ENCODE data around the gene TACR1.
"Not testable (repeated sequence)": the region's sequence is repeated elsewhere in the genome, so short reads cannot be mapped to it uniquely, and the experiment has no call there.

The TACR1 gene

DNA sequence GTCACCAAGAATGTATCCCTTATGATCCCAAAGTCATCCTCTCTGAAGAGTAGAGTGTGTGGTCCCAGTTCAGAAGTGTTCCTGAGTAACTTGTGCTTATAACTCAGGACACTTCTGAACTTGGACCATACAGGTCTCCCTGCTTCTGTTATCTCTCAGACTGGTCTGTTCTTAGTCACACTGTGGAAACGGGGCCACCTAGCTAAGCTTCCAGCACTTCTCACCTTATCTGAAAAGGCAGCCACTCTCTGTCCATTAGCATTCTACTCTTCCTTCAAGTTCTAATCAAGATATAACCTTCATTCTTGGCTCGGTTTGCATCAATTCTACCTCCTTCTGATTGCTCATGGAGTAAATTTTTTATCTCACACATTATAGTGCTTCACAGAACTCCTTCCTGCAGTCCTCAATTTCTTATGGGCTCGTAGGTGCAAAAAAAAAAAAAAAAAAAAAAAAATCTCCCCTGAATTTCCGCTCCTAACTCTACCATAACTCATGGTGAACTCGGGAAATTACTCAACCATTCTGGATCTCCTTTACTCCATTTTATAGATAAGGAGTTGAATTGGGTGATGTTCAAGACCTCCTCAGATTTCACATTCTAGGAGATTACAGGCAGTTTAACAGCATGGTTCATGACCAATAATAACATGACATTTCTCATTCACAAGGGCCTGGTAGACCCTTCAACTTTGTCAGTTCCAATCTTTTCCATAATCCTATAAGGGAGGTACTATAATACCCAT is 108.4 kb downstream of the TACR1 start:
- DNase-seq (ENCODE audit: low read depth in 3 of 3), result no peak

DNA sequence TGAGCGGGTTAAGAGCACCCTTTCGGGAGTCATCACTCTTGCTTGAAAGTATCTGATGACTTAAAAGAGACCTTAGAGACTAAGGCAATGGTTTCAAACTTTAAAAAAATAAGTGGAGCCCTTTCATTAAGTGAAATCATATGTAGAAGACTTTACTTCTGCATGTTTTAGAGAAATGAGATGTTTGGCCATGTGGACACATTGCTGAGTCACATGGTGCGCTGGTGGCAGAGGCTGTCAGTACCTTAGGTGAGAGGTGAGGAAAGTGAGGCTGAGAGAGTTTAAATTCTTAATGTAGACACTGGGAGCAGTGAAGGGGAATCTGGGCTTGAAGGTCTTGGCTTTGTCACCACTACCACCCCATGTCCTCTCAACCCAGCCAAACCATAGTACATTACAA is 109.8 kb downstream of the TACR1 start:
- no peak for DNase-seq (ENCODE audit: low read depth in 3 of 3)

DNA sequence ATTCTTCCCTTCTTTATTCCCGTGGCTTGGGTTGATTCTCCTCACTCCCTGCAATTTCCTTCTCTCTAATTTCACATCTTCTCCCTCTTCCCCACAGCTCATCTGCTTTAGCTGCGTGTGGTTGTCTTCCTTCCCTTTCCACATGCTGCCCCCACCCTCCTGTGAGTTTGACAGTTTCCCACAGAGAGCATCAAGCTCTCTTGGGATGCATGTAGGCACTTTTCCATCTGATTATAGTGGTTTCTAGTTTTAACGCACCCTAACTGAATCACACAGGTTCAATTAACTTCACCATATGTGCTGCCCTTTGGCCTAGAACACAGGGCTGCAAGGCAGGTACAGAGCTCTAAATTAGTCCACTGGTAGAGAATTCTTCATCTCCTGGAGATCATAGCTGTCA is 110.5 kb downstream of the TACR1 start:
- DNase-seq (ENCODE audit: low read depth in 3 of 3), result no peak

DNA sequence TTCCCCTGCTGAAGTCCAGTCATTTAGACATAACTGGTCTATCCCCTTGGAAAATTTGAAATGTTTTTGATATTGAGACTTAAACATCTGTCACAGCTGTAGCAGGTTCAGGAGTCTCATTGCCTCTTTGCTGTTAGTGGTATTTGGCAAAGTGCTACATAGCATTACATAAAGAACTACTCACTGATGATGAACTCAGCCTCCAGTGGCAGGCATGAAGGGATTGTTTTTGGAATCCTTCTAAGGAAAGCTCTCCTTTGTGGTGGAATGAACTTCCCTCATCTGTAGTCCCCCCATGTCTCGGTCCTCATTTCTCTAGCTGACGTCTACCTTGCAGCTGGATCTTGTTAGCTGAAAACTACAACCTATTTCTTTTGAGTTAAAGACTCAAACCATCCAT is 111.6 kb downstream of the TACR1 start:
- no peak for DNase-seq (ENCODE audit: low read depth in 3 of 3)

DNA sequence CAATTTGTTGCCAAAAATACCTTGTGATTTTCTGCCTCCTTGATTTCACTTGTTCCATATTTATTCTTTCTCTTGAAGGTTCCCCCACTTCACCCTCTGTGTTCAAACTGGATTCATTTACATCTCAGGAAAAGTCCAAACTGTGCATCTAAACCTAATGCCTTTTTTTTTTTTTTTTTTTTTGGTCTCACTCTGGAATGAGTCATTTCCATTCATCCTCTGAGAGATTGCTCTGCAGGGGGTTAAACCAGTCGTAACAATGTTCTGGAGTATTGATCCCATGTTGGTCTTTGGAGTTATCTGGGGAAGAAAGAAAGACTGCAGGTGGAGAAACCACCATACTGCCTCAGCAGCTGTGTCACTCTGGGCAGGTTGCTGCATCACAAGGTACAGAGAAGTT is 119.7 kb downstream of the TACR1 start:
- DNase-seq (ENCODE audit: low read depth in 3 of 3), result no peak

DNA sequence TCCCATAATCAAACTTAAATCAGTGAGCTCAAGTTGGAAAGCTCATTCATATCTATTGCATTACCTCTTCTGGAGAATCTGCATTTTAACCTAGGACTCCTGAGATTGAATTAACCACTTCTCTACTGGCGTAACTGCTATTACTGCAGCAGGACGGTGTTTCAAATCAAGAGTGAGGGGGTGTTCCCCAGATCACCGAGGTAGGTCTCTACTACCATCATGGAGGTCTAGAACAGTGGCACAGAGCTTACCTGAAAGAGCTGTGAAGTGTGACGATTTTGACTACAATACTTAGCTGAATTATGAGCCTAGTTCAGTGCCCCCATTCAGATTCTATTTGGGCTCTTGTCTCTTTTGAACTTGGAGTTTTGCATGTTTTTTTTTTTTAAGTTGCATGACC is 121.4 kb downstream of the TACR1 start:
- DNase-seq (ENCODE audit: low read depth in 3 of 3), result no peak

DNA sequence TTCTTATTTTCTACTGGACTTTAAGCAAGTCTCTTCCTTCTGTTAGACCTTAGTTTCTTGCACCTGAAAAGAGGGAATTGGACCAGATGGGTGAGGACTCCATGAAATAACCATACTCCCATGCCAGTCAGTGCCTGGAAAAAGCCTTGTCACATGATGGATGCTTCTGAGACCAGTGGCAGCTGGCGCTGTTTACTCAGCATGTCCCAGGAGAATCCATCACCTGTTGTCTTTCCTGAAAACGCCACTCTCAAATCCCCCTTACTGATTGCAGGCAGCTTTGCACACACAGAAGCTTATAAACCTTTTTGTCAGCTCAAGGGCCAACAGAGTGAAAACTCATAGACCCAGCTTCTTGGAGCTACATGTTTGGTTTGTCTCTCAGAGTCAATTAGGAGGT is 123.2 kb downstream of the TACR1 start:
- DNase-seq (ENCODE audit: low read depth in 3 of 3), result no peak

DNA sequence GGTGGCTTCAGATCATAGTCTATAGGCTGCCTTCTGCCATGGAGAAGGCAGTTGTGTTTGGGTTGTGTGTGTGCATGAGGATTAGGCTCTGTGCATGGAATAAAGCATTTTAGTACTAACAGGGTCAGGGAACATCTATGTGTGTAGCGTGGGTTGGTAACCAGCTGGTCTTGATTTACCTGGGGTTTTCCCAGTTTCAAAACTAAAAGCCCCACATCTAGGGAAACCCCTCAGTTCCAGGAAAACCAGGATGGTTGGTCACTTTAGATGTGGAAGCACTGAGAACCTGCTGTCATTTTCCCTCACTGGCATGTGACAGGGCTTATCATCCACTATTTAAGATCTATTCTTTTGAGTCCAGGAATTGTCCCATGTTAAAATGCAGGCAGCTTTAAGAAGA is 124.6 kb downstream of the TACR1 start:
- no peak for DNase-seq (ENCODE audit: low read depth in 3 of 3)

DNA sequence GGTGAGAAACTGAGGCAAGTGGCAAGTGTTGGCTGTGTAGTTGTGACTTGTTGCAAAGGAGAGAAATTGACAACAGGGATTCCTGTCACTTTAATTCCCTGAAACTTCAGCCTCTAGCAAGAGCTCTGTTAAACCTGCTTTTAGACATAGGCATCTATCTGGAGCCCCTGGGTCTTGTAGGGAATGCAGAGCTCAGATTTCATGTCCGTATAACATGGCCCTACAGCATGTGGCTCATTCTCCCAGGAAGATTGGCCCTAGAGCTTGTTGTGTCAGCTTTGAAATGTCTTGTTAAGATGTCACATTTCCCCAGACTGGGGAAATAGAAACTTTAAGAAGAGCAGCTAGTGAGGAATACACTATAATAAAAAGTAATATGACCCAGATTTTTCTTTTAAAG is 125.1 kb downstream of the TACR1 start:
- DNase-seq (ENCODE audit: low read depth in 3 of 3), result no peak

DNA sequence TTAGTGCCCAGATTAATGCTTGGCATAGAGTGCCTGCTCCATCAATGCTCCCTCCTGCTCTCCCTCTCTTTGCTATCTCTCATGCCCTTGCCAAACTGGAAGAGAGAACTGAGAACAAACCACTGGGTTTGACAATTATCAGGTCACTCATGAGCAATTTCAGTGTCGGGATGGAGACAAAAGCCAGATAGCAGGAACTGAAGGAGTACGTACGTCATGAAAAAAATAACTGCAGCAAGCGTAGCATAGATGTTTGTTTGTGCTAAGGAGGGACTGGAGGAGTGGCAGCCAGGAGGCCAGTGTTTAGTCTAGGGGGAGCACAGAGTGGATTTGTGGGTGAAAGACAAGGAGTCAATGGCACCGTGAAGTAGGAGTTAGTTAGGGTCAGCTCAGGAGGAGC is 127.6 kb downstream of the TACR1 start:
- no peak for DNase-seq (ENCODE audit: low read depth in 3 of 3)

DNA sequence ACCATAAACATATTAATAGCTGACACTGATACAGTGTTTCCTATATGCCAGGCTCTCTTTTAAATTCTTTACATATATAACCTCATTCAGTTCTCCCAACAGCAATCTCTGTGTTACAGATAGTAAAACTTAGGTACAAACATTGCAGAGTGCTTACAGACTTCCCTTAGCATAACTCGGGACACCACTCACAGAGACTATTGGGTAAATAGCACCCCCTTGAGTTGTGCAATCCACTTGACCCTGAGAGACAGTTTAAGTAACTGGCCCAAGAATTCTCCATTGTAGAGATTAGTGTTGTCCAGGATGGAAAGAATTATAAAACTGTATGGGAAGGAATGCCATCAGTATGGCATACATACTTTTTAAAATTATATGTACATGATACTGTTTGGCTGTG is 130.8 kb downstream of the TACR1 start:
- DNase-seq (ENCODE audit: low read depth in 3 of 3), result no peak

DNA sequence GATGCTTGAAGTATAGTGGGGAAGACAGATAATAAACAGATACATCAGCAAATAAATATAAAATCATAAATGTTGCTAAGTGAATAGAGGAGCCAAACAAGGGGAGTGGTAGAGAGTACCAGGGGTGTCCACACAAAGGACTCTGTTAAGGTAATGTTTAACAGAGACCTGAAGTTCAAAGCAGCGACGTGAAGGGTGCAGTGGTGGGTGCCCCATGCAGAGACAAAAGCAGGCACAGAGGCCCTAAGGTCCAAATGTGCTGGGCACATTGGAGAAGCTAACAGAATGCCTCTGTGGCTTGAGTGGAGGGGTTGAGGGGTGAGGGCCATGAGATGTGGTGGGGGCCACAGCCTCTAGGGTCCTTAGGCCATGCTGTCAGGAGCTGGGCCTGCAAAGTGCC is 131.8 kb downstream of the TACR1 start:
- DNase-seq (ENCODE audit: low read depth in 3 of 3), result no peak

DNA sequence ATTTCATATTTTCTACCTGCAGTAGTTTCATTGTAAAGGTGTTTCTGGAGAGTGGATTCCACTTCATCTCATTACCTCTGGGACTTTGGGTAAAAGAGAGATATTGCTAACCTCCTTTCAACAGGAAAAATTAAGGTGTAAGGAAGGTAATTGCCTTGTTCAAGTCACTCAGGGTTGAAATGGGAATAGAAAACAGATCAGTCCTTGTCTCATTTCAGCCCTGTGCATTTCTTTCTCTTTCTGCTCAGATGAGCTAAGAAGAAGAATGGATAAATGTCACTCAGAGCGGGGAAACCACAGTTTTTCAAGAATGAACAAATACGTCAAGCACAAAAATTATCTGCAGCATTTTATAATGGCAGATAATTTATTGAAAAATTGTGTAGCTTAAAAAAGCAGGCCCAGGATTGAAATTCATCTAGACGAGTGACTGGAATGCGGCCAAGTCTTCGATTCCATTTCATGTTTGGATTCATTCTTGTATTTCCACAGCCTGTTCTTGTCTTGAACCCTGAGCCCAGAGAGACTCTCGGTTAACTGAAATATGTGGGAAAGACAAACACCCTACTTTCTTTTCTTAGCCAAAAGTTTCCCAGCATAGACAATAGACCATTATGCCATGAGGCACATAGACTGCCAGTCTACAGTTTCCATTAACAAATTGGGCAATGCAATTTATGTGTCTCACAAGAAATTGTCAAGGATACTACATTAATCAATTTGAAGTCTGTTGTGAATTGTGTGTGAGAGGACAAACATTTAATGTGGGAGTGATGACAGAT is 133.0 kb downstream of the TACR1 start:
- DNase-seq (ENCODE audit: low read depth in 3 of 3), result no peak

DNA sequence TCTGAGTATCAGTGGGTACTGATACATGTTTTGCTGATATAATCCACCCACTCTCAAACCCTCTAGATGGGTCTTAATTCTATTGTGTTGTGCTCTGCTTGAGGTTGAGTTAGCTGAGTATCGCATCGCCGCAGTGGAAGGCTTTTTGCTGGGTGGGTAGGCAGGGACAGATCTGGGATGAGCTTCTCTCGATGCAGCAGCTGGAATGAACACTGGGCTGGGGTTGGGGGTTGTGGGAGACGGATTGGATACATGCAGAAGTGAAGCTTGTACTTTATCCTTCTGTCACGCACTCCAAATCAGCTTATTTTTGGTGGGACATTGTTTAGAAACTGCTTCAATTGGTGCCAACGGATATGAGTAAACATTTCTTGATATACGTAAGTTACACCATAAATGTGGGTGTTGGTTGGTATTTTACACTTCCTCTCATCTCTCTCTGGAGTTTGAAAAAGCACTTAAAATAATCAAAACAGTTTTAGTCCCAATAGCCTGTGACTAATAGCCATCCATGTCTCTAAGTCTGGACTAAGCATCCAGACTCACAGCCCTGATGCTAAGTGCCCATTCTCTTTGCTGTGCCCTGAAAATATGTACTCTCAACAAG is 133.8 kb downstream of the TACR1 start:
- DNase-seq (ENCODE audit: low read depth in 3 of 3), result no peak

DNA sequence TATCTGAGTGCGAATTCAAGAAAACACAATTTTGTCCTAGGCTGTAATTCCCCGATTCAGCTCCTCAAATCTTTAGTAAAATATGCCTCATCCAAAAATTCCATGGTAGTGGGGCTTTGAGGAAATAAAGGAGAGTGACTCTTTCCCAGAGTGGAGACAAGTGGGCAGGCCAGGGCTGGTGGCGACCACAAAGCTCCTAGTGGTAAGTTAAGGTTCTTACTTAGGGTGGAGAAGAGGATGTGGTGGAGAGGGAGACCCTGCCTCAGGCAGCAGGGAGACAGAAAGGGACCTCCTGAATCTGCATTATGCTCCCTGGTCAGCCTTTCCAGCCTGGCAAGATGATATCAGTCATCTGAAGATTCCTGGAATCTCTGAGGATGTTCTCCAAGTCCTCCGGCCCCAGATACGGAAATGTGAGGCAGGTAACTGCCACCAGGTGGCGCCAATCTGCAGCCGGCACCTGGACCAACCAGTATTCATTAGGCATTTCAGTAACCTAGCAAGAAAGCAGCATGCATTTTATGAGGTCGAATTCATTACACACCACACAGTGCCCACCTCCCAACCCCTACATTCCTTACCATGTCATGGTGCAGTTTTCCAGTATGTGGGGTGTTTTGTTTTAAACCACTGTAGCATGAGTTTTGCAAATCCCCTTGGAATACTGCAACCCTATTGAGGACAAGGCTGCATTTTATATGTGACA is 134.5 kb downstream of the TACR1 start:
- DNase-seq (ENCODE audit: low read depth in 3 of 3), result peak; percentile 6 to 13 (median 8)

DNA sequence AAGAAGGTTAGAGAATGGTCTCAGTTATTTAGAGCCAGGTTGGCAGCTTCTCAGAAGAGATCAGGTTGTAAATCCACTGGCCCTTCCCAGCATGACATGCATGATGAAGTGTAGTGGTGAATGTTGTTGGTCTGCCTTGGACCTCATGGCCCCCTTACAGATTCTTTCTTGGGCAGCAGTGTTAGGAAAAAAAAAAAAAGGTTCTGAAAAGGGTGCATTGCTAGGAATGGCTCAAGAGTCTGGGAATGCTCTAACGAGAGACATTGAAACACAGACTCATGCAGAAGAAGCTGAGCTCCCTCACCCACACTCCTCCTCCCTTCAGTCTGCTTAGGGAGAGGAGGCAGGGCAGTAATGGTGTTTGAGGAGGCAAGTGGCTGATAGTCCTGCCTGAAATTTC is 135.4 kb downstream of the TACR1 start:
- no peak for DNase-seq (ENCODE audit: low read depth in 3 of 3)

DNA sequence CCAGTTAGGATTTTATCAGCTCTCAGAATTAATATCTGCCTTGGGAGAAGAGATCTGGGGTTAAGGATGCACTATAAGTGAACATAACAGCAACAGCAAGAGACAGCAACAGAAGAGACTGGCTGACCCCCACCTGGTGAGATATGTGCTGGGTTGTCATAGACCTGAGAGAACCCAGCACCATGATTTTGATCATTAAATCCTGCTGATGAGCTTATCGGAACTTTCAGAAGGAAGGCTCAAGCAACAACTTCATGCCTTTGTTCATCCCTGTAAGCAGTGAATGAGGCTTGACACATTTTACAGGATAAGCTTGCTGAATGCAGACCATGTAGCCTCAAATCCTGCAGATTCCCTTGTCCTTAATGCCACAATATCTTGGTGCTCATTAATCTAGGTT is 140.9 kb downstream of the TACR1 start:
- no peak for DNase-seq (ENCODE audit: low read depth in 3 of 3)

DNA sequence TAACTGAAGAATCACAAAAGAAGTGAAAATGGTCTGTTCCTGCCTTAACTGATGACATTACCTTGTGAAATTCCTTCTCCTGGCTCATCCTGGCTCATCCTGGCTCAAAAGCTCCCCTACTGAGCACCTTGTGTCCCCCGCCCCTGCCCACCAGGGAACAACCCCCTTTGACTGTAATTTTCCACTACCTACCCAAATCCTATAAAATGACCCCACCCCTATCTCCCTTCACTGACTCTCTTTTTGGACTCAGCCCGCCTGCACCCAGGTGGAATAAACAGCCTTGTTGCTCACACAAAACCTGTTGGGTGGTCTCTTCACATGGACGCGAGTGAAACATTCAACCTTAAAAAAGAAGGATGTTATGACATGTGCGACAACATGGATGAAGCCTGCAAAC is 142.2 kb downstream of the TACR1 start:
- DNase-seq (ENCODE audit: low read depth in 3 of 3), result not testable (repeated sequence)

DNA sequence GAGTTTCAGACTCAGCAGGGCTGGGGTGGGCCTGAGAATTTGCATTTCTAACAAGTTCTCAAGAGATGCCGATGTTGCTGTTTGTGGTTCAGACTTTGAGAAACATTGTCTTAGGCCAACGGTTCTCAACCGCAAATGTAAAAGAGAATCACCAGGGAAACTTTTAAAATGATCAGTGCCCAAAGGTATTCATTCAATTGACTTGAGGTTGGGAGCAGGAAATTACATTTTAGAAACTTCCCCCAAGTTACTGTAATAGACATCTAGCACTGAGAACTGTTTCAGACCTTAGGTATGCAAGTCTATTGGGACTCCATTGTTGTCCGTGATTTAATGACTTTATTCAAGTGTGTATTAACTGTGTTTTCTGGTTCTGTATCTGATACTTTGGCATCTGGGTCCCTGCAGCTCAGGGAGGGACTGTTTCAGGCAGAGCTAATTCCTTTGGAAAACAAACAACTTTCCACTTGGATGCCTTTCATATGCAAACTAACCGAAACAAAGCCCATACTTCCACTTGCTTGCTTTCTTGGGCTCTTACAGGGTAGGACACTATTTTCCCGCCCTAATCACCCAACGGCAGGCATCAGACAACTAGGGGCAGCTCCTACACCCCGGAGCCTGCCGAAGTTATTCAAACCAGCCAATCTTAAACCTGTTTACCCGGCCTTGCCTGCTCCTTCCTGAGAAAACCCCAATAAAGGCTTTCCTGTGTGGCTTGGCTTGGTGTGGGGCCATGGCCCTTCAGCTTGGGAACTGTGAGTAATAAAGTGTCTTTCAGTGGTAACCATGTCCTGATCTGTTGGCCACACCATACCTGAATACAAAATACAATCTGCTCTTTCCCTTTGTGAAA is 143.3 kb downstream of the TACR1 start:
- DNase-seq (ENCODE audit: low read depth in 3 of 3), result no peak

DNA sequence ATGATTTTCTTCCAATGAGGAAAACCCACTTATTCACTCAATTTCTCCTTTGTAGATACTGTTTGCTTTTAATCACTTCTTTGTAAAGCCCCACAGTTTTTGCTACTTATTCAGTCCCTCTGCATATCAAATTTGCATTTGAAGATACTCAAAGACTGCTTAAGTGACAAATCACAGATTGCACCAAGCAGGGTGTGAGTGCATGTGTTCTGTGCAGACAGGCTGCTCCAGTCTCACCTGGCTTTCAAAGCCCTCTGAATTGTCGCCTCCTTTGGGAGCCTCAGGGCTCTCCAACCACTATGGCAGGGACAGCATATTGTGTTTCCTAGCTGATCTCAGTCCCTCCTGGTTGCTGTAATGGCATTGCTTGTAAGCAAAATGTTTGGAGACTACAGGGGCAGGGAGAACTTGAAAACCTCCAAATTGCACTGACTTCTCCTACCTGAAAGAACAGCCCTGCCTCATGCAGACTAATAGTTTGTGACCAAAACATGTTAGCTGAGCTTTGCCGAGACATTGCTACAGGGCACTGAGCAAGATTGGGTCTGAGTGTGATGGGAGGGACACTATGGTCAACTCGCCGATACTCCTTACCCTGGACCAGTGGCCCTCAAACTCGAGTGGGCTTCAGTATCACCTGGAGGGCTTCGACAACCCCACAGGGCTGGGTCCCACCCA is 144.0 kb downstream of the TACR1 start:
- no peak for DNase-seq (ENCODE audit: low read depth in 3 of 3)

DNA sequence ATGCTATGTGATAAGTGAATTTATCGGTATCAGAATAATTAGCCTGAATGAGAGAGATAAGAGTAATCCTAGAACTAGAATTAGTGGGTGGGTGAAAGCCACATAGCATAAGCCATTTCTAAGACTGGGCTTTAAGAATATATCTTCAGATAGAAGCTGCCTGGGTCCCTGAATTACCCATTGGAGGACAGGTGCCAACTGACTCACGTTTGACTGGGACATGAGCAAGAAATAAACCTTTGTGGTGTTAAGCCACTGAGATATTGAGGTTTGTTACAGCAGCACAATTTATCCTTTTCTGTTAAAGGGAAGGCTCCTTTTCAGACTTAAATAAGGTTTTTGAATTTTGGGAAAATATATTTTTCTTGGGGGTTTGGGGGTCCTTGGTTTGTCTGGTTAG is 145.0 kb downstream of the TACR1 start:
- DNase-seq (ENCODE audit: low read depth in 3 of 3), result no peak

Measured in stimulated activated CD4-positive, alpha-beta T cell treated with anti-CD3 and anti-CD28 coated beads, TNF-alpha, amount 100 ng/mL, for 4 hours (primary cell).